ENCODE data around the gene MYBPC2. TPM values are rescaled to one million over a fixed set of nuclear protein-coding genes. Genes with fewer than 3 reads are reported as not detected.

MYBPC2 gene
- total and polyA plus RNA-seq, 2 of the 4 experiments (the other 2 are of a cell fraction): not detected

GRCh38 chr19:50420808-50421207 lies 11.9 kb upstream of the MYBPC2 start:
- ChIA-PET CTCF (no interaction called here), POLR2A (ENCODE audit: unreplicated experiment) (no interaction called here)
- Histone ChIP-seq H3K27ac (ENCODE audit: insufficient read depth, low read length) (no peak overlapping the region), H4K91ac (ENCODE audit: insufficient read depth, low read depth, low read length) (no peak overlapping the region), H4K5ac (ENCODE audit: low read depth, low read length) (no peak overlapping the region), H3K4ac (ENCODE audit: low read depth, low read length) (no peak overlapping the region), H3K79me1 (ENCODE audit: low read depth in 1 of 2, low read length in 2 of 2) (no peaks in the 10 kb centered on the region), H3K27me3 (ENCODE audit: control insufficient read depth, insufficient read depth, low read length) (peaks cover 21% of the 10 kb centered on the region), H3K14ac (replicated peaks; ENCODE audit: low read depth, low read length) (no peak overlapping the region), H2BK120ac (ENCODE audit: low read depth, low read length) (no peak overlapping the region), H3K23ac (ENCODE audit: low read depth, low read length) (no peak overlapping the region), H3K4me3 (ENCODE audit: insufficient read depth, low read depth, low read length) (no peak overlapping the region), H3K4me1 (ENCODE audit: control insufficient read depth, insufficient read depth, low read length) (no peaks in the 10 kb centered on the region), H3K4me2 (ENCODE audit: low read depth, low read length) (no peak overlapping the region), H4K8ac (ENCODE audit: low read depth in 2 of 2, low read length in 2 of 2) (no peak overlapping the region), H3K9me3 (ENCODE audit: control insufficient read depth, insufficient read depth, low read length) (no peaks in the 10 kb centered on the region), H2BK5ac (ENCODE audit: low read depth, low read length, poor library complexity, severe bottlenecking) (no peak overlapping the region), H2AK9ac (replicated peaks; ENCODE audit: low read depth, low read length, poor library complexity) (no peak overlapping the region), H3K18ac (ENCODE audit: low read depth, low read length) (no peak overlapping the region), H2BK15ac (ENCODE audit: low read depth, low read length) (no peak overlapping the region), H4K20me1 (ENCODE audit: insufficient read depth, low read length) (no peaks in the 10 kb centered on the region), H3K9ac (ENCODE audit: low read depth, low read length) (no peak overlapping the region), H3K36me3 (ENCODE audit: control insufficient read depth, insufficient read depth, low read length) (no peaks in the 10 kb centered on the region), H3K9me1 (ENCODE audit: insufficient read depth, low read length) (no peaks in the 10 kb centered on the region), H2BK20ac (ENCODE audit: low read depth, low read length) (no peak overlapping the region), H3K56ac (ENCODE audit: extremely low read depth, insufficient read depth, low read length) (no peak overlapping the region), H2AFZ (replicated peaks; ENCODE audit: low read length, poor library complexity) (no peak overlapping the region), H2AK5ac (ENCODE audit: low read depth, low read length) (no peak overlapping the region)
- intact Hi-C loops (cut with micrococcal nuclease): no loop called here
- no peak for TF ChIP-seq MAZ (IDR thresholded peaks at IDR 0.05; ENCODE audit: borderline replicate concordance, low read depth, low read length)
- no peak for TF ChIP-seq RFX5 (IDR thresholded peaks at IDR 0.05; ENCODE audit: low read depth, low read length)
- no peak for TF ChIP-seq SMC3 (IDR thresholded peaks at IDR 0.05; ENCODE audit: low read depth, low read length)
- TF ChIP-seq FOS (IDR thresholded peaks at IDR 0.05; ENCODE audit: low read depth, low read length): no peak
- TF ChIP-seq ELK1 (IDR thresholded peaks at IDR 0.05; ENCODE audit: borderline replicate concordance, low read depth, low read length): no peak
- no peak for TF ChIP-seq USF2 (IDR thresholded peaks at IDR 0.05; ENCODE audit: low read depth, low read length)
- TF ChIP-seq MXI1 (IDR thresholded peaks at IDR 0.05; ENCODE audit: borderline replicate concordance, low read depth, low read length): no peak
- no peak for TF ChIP-seq CHD1 (IDR thresholded peaks at IDR 0.05; ENCODE audit: low read depth, low read length)
- TF ChIP-seq RAD21 (IDR thresholded peaks at IDR 0.05; ENCODE audit: low read length): no peak
- no peak for TF ChIP-seq RCOR1 (IDR thresholded peaks at IDR 0.05; ENCODE audit: insufficient replicate concordance, low read length)
- no peak for TF ChIP-seq CTCF (conservative IDR thresholded peaks at IDR 0.05; ENCODE audit: low read depth, low read length)
- no peak for TF ChIP-seq NFE2L2 (IDR thresholded peaks at IDR 0.05; ENCODE audit: low read depth, low read length)
- TF ChIP-seq MAFK (IDR thresholded peaks at IDR 0.05; ENCODE audit: low read depth, low read length): no peak
- BruUV-seq (replicated peaks): no TSS peak
- no CpG with 5 or more reads among the region's 3 CpGs for WGBS, 2 experiments (ENCODE audit: extremely low coverage in 2 of 2, insufficient read length in 1 of 2)
- ATAC-seq (ENCODE audit: low read depth) (no peak), DNase-seq (no peak)
- dilution Hi-C loops (cut with HindIII; ENCODE audit: low sequenced_read_pairs, unreplicated experiment): no loop called here
- in situ Hi-C loops (cut with MboI; ENCODE audit: low sequenced_read_pairs): no loop called here
